ENCODE measurements around the gene MRPL11. TPM values are rescaled to one million over a fixed set of nuclear protein-coding genes. Genes with fewer than 3 reads are reported as not detected.

MRPL11 gene
- total and polyA plus RNA-seq, 2 donors (not counting 3 experiments of a cell fraction or from before 2014, with no cell fraction given) = 54.9 to 69.1 TPM

DNA sequence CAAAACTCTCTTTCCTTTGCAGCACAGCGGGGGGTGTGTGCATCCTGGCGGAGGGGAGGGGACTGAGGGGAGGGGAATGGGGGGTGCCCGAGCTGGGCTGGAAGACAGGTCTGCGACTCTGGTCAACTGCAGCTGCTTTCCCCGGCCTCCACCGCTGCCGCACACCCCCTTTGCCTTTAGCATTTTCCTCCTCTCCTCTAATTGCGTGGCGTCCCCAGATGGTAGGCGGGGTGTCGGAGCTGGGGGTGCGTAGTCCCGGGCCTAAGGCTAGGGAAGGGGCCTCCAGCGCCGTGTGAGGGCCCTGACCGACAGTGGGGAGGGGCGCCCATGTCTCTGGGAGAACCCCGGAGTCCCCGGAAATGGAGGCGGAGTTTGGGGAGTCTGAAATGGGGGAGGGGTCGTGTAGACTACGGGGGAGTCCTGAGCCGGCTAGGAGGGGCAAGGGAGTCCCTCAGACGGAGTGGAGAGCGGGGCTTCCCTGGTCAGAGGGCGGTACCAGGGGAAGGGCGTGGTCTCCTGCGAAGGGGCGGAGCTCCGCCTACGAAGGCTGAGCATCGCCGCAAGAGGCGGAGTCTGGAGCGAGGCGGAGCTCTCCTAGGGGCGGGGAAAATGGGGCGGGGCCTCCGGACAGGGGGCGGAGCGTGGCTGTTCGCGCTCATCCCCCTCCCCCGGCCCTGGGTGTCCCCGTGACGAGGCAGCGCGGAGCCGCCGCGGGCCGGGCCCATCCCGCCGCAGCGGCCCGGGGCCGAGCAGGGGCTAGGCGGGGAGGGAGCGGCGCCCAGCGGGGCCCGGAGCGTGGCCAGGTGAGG is 27.8 kb upstream of the MRPL11 start, which contains the start of gene PELI3:
Gene PELI3, plus strand, starts transcription at position 681 of the 809 bp plus-strand sequence. CDS start 1,224 bp downstream, outside the sequence.
- Histone ChIP-seq H2AFZ (ENCODE audit: low read depth, low read length) (peak within 1 kb of the TSS; percentile 98), H3K36me3 (ENCODE audit: control insufficient read depth in 2 of 2, extremely low read depth in 1 of 2, insufficient read depth in 2 of 2, low read length in 2 of 2) (no peaks in the 10 kb centered on the region), H3K9me1 (replicated peaks; ENCODE audit: control insufficient read depth, extremely low read depth, insufficient read depth, low read length) (no peaks in the 10 kb centered on the region), H3K4me1 (ENCODE audit: control insufficient read depth, extremely low read depth, insufficient read depth, low read length) (peaks cover 10% of the 10 kb centered on the region), H3K27ac (ENCODE audit: insufficient read depth, low read depth, low read length) (no peak within 1 kb of the TSS), H3K27me3 (ENCODE audit: control insufficient read depth in 2 of 2, insufficient read depth in 2 of 2, low read length in 2 of 2) (peaks cover 0 to 2% of the 10 kb centered on the region in 2 experiments), H3K4me3 (replicated peaks in 1 of 3; ENCODE audit: insufficient read depth in 1 of 3, low read depth in 1 of 3, low read length in 3 of 3) (peak within 1 kb of the TSS; percentile 63 to 83 (median 65)), H3K9me3 (replicated peaks; ENCODE audit: control insufficient read depth, insufficient read depth, low read length) (no peaks in the 10 kb centered on the region), H3K9ac (replicated peaks; ENCODE audit: extremely low read depth, insufficient read depth, low read length) (peak within 1 kb of the TSS; percentile 41), H4K20me1 (replicated peaks; ENCODE audit: control insufficient read depth, extremely low read depth, insufficient read depth, low read length) (no peaks in the 10 kb centered on the region), H3K79me2 (ENCODE audit: control insufficient read depth, insufficient read depth, low read length) (no peaks in the 10 kb centered on the region), H3K4me2 (ENCODE audit: insufficient read depth, low read length) (peak within 1 kb of the TSS; percentile 85)
- intact Hi-C loops (cut with micrococcal nuclease) = loop anchor here (1.0 to 2.0 kb wide), 3 partner anchors 14 to 46 kb away; partner anchors contain the start of genes BBS1, DPP3 and NPAS4
- FAIRE-seq = peak; percentile 96
- DNase-seq (ENCODE audit: low read depth, low spot score) = peak; percentile 90
- no TSS peak for BruUV-seq (replicated peaks)
- TF ChIP-seq POLR2A (IDR thresholded peaks at IDR 0.05; ENCODE audit: low read depth, low read length) (no peak), FOS (IDR thresholded peaks at IDR 0.05; ENCODE audit: borderline replicate concordance, insufficient read depth, low read length) (no peak), EZH2 (IDR thresholded peaks at IDR 0.05; ENCODE audit: borderline replicate concordance, low read depth, low read length, severe bottlenecking) (no peak), POLR2AphosphoS5 (IDR thresholded peaks at IDR 0.05; ENCODE audit: insufficient read depth, low read depth, low read length) (peak; percentile 35), GATA2 (IDR thresholded peaks at IDR 0.05; ENCODE audit: insufficient read depth, insufficient read length, low read depth, low read length) (no peak)
- TF ChIP-seq, protein P1, sequence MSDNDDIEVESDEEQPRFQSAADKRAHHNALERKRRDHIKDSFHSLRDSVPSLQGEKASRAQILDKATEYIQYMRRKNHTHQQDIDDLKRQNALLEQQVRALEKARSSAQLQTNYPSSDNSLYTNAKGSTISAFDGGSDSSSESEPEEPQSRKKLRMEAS (IDR thresholded peaks at IDR 0.05; ENCODE audit: insufficient read depth, insufficient read length) = no peak
- CTCF ChIA-PET = interaction anchor here (0.6 to 2.4 kb wide), 10 partner anchors 12 to 274 kb away, joined by 3 to 12 read pairs (median 4); partner anchors contain the start of genes BBS1, DPP3 and MRPL11
- dilution Hi-C loops (cut with MboI; ENCODE audit: extremely low pct_ligation_motif_present, low sequenced_read_pairs) = no loop called here
- POLR2A ChIA-PET = interaction anchor here (0.6 to 1.2 kb wide), 3 partner anchors 14 to 141 kb away, joined by 3 to 15 read pairs (median 4); partner anchors contain the start of gene DPP3
